CD14-positive monocyte (primary cell): ENCODE data around the gene USP49. TPM values are rescaled to one million over a fixed set of nuclear protein-coding genes. Genes with fewer than 3 reads are reported as not detected.

ENCODE experiments used
- DNase-seq, 3 donors: peaks; one replicate each; pipeline ENCODE4 v3.0.0-alpha.2; 2011 to 2022
- H2AFZ ChIP-seq: 2 replicates; pipeline ENCODE4 v1.6.0; 2012; ENCODE audit warnings: mild to moderate bottlenecking, low read depth, low read length, inconsistent platforms; ENCODE audit not compliant: insufficient read depth, poor library complexity, severe bottlenecking
- H3K27ac ChIP-seq, 2 donors: 1 replicate in 1 of 2; 2 replicates in 1 of 2; pipeline ENCODE4 v1.5.1; 2012 to 2013; ENCODE audit warnings: low read length in 2 of 2, control low read depth in 1 of 2, inconsistent platforms in 1 of 2, low read depth in 1 of 2, mild to moderate bottlenecking in 1 of 2
- H3K27me3 ChIP-seq, 2 donors: one replicate each; pipeline versions ENCODE4 v1.6.0 to v1.6.1; 2011 to 2013; ENCODE audit warnings: low read length in 2 of 2; ENCODE audit not compliant: control insufficient read depth in 2 of 2, insufficient read depth in 2 of 2
- H3K36me3 ChIP-seq, 2 donors: replicated peaks in 1 of 2; 1 replicate in 1 of 2; 2 replicates in 1 of 2; pipeline versions ENCODE4 v1.5.1 to v1.6.1; 2012 to 2013; ENCODE audit warnings: low read length in 2 of 2, control low read depth in 1 of 2, inconsistent platforms in 1 of 2, mild to moderate bottlenecking in 1 of 2; ENCODE audit not compliant: insufficient read depth in 2 of 2, control insufficient read depth in 1 of 2
- H3K4me1 ChIP-seq, 2 donors: 1 replicate in 1 of 2; 2 replicates in 1 of 2; pipeline versions ENCODE4 v1.5.1 to v1.6.1; 2012 to 2013; ENCODE audit warnings: low read length in 2 of 2, control low read depth in 1 of 2, inconsistent platforms in 1 of 2, mild to moderate bottlenecking in 1 of 2, moderate library complexity in 1 of 2; ENCODE audit not compliant: insufficient read depth in 2 of 2, control insufficient read depth in 1 of 2
- H3K4me2 ChIP-seq: replicated peaks from 2 replicates; pipeline ENCODE3; 2012; ENCODE audit warnings: low read length, moderate library complexity, mild to moderate bottlenecking; ENCODE audit not compliant: poor library complexity, severe bottlenecking; ENCODE audit errors: extremely low read depth
- H3K4me3 ChIP-seq, 3 experiments: fragments of 200-600 bp in 1 of 3; sonication (generic) in 1 of 3; replicated peaks in 1 of 3; 1 replicate in 2 of 3; 2 replicates in 1 of 3; pipeline ENCODE4 v1.5.1; 2011 to 2013; ENCODE audit warnings: low read length in 3 of 3, mild to moderate bottlenecking in 3 of 3, control low read depth in 2 of 3, low read depth in 2 of 3, inconsistent platforms in 1 of 3, moderate library complexity in 1 of 3
- H3K79me2 ChIP-seq: 2 replicates; pipeline ENCODE4 v1.6.0; 2012; ENCODE audit warnings: mild to moderate bottlenecking, control low read depth, inconsistent platforms, low read length, moderate library complexity; ENCODE audit not compliant: insufficient read depth
- H3K9ac ChIP-seq: 2 replicates; pipeline ENCODE4 v1.6.0; 2017; ENCODE audit warnings: low read length, mild to moderate bottlenecking; ENCODE audit not compliant: insufficient read depth, poor library complexity, severe bottlenecking
- H3K9me3 ChIP-seq, 2 donors: replicated peaks in 1 of 2; 1 replicate in 1 of 2; 2 replicates in 1 of 2; pipeline versions ENCODE4 v1.5.1 to v1.6.1; 2012 to 2013; ENCODE audit warnings: low read length in 2 of 2, control low read depth in 1 of 2; ENCODE audit not compliant: control insufficient read depth in 1 of 2, insufficient read depth in 1 of 2
- H4K20me1 ChIP-seq: 2 replicates; pipeline ENCODE4 v1.6.0; 2012; ENCODE audit warnings: mild to moderate bottlenecking, low read length, control low read depth, moderate library complexity; ENCODE audit not compliant: insufficient read depth
- H3K27ac Mint-ChIP-seq, 7 donors: one replicate each; pipeline ENCODE4 v1.8.0; 2020; ENCODE audit warnings: mild to moderate bottlenecking in 7 of 7, mixed read lengths in 7 of 7, moderate library complexity in 6 of 7, inconsistent platforms in 2 of 7
- H3K27me3 Mint-ChIP-seq, 3 donors: one replicate each; pipeline ENCODE4 v1.8.0; 2021 to 2022; ENCODE audit warnings: low read depth in 3 of 3, mild to moderate bottlenecking in 3 of 3, mixed read lengths in 3 of 3, moderate library complexity in 3 of 3, inconsistent platforms in 1 of 3
- H3K36me3 Mint-ChIP-seq, 2 donors: one replicate each; pipeline ENCODE4 v1.8.0; 2020; ENCODE audit warnings: mixed read lengths in 2 of 2, inconsistent platforms in 1 of 2, mild to moderate bottlenecking in 1 of 2
- H3K4me1 Mint-ChIP-seq: one replicate; pipeline ENCODE4 v1.8.0; 2020; ENCODE audit warnings: mild to moderate bottlenecking, mixed read lengths
- H3K4me3 Mint-ChIP-seq, 2 donors: one replicate each; pipeline ENCODE4 v1.8.0; 2020; ENCODE audit warnings: mild to moderate bottlenecking in 2 of 2, mixed read lengths in 2 of 2, moderate library complexity in 1 of 2
- H3K9me3 Mint-ChIP-seq, 7 donors: one replicate each; pipeline ENCODE4 v1.8.0; 2020 to 2022; ENCODE audit warnings: mixed read lengths in 7 of 7, mild to moderate bottlenecking in 6 of 7, moderate library complexity in 6 of 7, inconsistent platforms in 2 of 7
- WGBS: methylation state at CpG from one replicate; pipeline ENCODE4 v1.1.5; 2013; ENCODE audit warnings: missing lambda C conversion rate; ENCODE audit not compliant: insufficient coverage; 5-methylcytosine and 5-hydroxymethylcytosine counted together
- intact Hi-C, 2 donors: fragments of 100-400 bp; cut with micrococcal nuclease; formaldehyde crosslinking; loops; one replicate each; pipeline versions ENCODE4 v1.15.0 to v1.15.1; 2023
- polyA plus RNA-seq, 3 donors: library from polyadenylated mRNA; depleted of rRNA in 1 of 3; unstranded in 2 of 3; stranded (reverse) in 1 of 3; fragments of 300-500 nt in 2 of 3; fragments of >200 nt in 1 of 3; fragmentation: Illumina TruSeq in 2 of 3; gene quantifications; 1 replicate in 2 of 3; 2 replicates in 1 of 3; pipeline ENCODE4 v1.2.3, GENCODE V29; 2012 to 2021
- TF ChIP-seq, protein P1 (sequence below): fragments of 200-600 bp; IDR thresholded peaks from one replicate; pipeline ENCODE4 v1.8.0; 2022; ENCODE audit warnings: antibody characterized with exemption, mild to moderate bottlenecking

Gene USP49
- polyA plus RNA-seq, 3 donors, result 0.08 to 4.8 (median 0.37) TPM

- Mint-ChIP-seq H3K9me3 (no peaks in the 10 kb centered on the region), H3K4me3 (no peak overlapping the region), H3K27me3 (no peaks in the 10 kb centered on the region), H3K36me3 (peaks cover 2 to 4% of the 10 kb centered on the region in 2 donors), H3K27ac (no peak overlapping the region), H3K4me1 (peaks cover 27% of the 10 kb centered on the region)
- H3K79me2 ChIP-seq, result no peaks in the 10 kb centered on the region
- H2AFZ ChIP-seq, result no peak overlapping the region
- no peak for DNase-seq
- H3K4me1 ChIP-seq, result peaks cover 9 to 13% of the 10 kb centered on the region in 2 donors
- H3K9ac ChIP-seq, result no peak overlapping the region
- WGBS, result 100% methylated on average over 1 of the region's 1 CpG
- intact Hi-C loops, result no loop called here
- H3K27ac ChIP-seq, result no peak overlapping the region
- TF ChIP-seq, protein P1, sequence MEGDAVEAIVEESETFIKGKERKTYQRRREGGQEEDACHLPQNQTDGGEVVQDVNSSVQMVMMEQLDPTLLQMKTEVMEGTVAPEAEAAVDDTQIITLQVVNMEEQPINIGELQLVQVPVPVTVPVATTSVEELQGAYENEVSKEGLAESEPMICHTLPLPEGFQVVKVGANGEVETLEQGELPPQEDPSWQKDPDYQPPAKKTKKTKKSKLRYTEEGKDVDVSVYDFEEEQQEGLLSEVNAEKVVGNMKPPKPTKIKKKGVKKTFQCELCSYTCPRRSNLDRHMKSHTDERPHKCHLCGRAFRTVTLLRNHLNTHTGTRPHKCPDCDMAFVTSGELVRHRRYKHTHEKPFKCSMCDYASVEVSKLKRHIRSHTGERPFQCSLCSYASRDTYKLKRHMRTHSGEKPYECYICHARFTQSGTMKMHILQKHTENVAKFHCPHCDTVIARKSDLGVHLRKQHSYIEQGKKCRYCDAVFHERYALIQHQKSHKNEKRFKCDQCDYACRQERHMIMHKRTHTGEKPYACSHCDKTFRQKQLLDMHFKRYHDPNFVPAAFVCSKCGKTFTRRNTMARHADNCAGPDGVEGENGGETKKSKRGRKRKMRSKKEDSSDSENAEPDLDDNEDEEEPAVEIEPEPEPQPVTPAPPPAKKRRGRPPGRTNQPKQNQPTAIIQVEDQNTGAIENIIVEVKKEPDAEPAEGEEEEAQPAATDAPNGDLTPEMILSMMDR, result no peak
- no peak overlapping the region for H3K4me3 ChIP-seq
- H3K27me3 ChIP-seq, result no peaks in the 10 kb centered on the region
- no peaks in the 10 kb centered on the region for H3K9me3 ChIP-seq
- no peak overlapping the region for H3K4me2 ChIP-seq
- no peaks in the 10 kb centered on the region for H3K36me3 ChIP-seq
- no peaks in the 10 kb centered on the region for H4K20me1 ChIP-seq
Measured at GRCh38 chr6:41823178-41823577, 72.0 kb downstream of the USP49 start.

DNA sequence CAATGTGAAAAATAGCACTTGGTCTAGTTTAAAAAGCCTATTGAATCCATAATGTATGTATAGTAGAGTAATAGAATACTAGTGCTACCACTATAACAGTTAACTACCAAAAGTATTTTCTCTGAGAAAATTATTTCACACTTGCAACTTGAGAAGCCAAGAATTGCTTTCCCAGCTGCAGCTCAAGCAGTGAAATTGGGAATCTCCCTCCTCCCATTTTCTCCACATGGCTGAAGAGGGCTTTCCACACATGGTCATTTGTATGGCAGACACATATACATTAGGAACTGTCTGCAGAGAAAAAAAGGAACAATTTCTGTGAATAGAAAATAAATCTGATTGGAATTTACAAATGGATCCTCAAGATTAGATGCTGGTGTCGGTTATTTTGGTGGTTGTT is 73.2 kb downstream of the USP49 start:
- Mint-ChIP-seq H3K9me3 (peaks cover 0 to 1% (median 0%) of the 10 kb centered on the region in 7 donors), H3K27me3 (no peaks in the 10 kb centered on the region), H3K4me1 (peaks cover 28% of the 10 kb centered on the region), H3K36me3 (peaks cover 2 to 4% of the 10 kb centered on the region in 2 donors), H3K27ac (no peak overlapping the region), H3K4me3 (no peak overlapping the region)
- Histone ChIP-seq H3K9ac (no peak overlapping the region), H3K4me1 (peaks cover 9 to 13% of the 10 kb centered on the region in 2 donors), H3K27ac (no peak overlapping the region), H3K4me2 (no peak overlapping the region), H3K36me3 (no peaks in the 10 kb centered on the region), H3K4me3 (no peak overlapping the region), H3K9me3 (no peaks in the 10 kb centered on the region), H4K20me1 (no peaks in the 10 kb centered on the region), H2AFZ (no peak overlapping the region), H3K79me2 (no peaks in the 10 kb centered on the region), H3K27me3 (no peaks in the 10 kb centered on the region)
- TF ChIP-seq, protein P1, result no peak
- intact Hi-C loops, result no loop called here
- whole genome bisulfite sequencing, result 80% methylated on average over 1 of the region's 1 CpG
- DNase-seq, result no peak
